ENCODE measurements around the gene THSD4.

Gene THSD4

DNA sequence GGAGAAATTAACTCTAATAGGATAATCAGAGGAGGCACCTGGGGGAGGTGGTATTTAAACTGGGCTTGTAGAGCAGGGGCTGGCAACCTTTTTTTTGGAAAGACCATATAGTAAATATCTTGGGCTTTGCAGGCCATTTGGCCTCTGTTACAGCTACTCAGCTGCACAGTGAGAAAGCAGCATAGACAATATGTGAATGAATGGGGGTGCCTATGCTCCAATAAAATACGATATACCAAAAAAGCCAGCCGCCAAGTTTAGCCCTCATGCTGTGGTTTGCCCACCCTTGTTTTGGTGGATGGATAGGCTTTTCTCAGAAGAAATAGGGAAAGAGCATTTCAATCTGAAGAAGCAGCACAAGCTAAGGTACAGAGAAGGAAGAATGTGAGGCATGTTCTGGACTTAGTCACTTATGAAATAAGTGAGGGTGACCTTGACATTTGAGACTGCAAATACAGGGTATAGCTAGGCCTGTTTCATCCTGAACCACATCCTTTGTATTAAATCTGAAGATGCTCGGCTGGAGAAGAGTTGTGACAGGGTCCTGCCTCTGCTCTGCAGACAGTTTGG lies 564.0 kb downstream of the THSD4 start:
- TF ChIP-seq, protein P1, sequence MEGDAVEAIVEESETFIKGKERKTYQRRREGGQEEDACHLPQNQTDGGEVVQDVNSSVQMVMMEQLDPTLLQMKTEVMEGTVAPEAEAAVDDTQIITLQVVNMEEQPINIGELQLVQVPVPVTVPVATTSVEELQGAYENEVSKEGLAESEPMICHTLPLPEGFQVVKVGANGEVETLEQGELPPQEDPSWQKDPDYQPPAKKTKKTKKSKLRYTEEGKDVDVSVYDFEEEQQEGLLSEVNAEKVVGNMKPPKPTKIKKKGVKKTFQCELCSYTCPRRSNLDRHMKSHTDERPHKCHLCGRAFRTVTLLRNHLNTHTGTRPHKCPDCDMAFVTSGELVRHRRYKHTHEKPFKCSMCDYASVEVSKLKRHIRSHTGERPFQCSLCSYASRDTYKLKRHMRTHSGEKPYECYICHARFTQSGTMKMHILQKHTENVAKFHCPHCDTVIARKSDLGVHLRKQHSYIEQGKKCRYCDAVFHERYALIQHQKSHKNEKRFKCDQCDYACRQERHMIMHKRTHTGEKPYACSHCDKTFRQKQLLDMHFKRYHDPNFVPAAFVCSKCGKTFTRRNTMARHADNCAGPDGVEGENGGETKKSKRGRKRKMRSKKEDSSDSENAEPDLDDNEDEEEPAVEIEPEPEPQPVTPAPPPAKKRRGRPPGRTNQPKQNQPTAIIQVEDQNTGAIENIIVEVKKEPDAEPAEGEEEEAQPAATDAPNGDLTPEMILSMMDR (IDR thresholded peaks at IDR 0.05; ENCODE audit: low read depth, low read length), result no peak
- in situ Hi-C loops (cut with HindIII; ENCODE audit: low sequenced_read_pairs), result no loop called here
- H3K4me3 ChIP-seq (ENCODE audit: low read depth, low read length), result no peak overlapping the region
- no peak for DNase-seq (ENCODE audit: low read depth, low spot score)

DNA sequence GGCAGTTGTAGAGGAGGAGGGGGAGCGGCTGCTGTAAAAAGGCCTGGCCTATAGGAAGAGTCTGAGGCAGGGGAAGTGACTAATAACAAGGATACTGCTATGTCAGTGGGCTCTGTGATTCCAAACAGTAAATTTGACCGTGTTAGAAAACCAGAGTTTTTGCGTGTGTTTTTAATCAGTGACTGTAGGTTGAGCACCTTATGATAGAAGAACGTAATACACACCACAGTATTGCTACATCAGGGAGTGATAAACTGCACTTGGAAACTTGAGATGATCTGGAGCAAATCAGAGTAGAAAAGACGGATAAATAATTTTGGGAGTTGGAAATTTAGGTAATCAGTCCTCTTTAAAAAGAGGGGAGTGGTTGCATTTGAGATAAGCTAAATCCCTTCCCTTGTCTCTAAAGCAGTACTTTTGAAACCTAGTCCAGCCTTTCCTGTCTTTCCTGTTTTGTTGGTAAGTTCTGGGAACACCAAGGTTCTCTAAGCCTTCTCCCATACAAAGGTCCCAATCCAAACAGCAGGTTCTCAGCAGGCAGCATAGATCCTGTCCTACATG lies 564.6 kb downstream of the THSD4 start:
- DNase-seq (ENCODE audit: low read depth, low spot score), result peak; percentile 31

DNA sequence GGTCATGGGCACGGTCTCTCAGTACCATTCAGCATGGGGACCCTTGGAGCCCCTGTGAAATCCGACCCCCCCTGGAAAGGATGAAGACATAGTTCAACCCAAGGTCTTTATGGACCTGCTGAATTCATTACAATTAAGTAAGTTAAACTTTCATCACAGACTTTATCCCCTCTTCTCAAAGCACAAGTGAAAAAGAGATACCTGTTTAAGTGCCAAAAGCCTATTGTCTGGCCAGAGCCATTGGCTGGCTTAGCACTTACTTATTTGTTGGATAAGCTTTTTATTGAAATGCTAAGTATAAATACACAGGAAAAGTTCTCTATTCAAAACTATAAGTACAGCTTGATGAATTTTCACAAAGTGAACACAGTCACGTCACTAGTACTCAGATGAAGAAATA lies 566.7 kb downstream of the THSD4 start:
- no peak overlapping the region for H3K4me3 ChIP-seq (ENCODE audit: low read depth, low read length)
- in situ Hi-C loops (cut with HindIII; ENCODE audit: low sequenced_read_pairs), result no loop called here
- TF ChIP-seq, protein P1 (IDR thresholded peaks at IDR 0.05; ENCODE audit: low read depth, low read length), result no peak
- DNase-seq (ENCODE audit: low read depth, low spot score), result no peak

More for the DNA sequence above, 564.6 kb downstream of the THSD4 start:
- no peak overlapping the region for H3K4me3 ChIP-seq (ENCODE audit: low read depth, low read length)
- in situ Hi-C loops (cut with HindIII; ENCODE audit: low sequenced_read_pairs), result no loop called here
- TF ChIP-seq, protein P1 (IDR thresholded peaks at IDR 0.05; ENCODE audit: low read depth, low read length), result no peak

DNA sequence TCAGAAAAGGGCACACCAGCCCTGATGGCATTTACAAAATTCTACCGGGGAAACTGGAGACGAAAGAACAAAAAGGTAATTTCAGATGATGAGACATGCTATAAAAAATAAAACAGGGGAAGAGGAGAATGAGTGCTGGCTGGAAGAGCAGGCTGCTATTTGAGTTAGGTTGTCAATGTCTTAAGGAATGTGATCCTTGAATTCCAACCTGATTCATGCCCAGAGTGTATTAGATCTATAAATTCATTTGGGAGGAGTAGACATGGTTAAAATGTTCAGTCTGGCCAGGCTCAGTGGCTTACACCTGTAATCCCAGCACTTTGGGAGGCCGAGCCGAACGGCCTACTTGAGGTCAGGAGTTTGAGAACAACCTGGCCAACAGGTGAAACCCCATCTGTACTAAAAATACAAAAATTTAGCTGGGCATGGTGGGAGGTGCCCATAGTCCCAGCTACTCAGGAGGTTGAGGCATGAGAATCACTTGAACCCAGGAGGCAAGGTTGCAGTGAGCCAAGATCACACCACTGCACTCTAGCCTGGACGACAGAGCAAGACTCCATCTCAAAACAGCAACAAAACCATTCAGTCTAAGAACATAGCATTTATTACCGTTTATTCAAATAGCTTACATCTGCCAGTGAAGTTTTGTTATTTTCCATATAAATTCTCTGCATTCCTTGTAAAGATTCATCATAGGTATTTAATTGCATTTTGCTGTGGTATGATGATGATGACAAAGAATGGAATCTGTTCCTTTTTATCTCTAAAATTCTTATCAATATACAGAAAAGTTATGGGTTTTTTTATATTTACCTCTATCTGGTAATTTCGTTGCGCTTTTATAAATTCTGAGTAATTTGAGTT lies 568.4 kb downstream of the THSD4 start:
- no peak for DNase-seq (ENCODE audit: low read depth, low spot score)
- in situ Hi-C loops (cut with HindIII; ENCODE audit: low sequenced_read_pairs), result no loop called here
- H3K4me3 ChIP-seq (ENCODE audit: low read depth, low read length), result no peak overlapping the region
- TF ChIP-seq, protein P1 (IDR thresholded peaks at IDR 0.05; ENCODE audit: low read depth, low read length), result no peak

DNA sequence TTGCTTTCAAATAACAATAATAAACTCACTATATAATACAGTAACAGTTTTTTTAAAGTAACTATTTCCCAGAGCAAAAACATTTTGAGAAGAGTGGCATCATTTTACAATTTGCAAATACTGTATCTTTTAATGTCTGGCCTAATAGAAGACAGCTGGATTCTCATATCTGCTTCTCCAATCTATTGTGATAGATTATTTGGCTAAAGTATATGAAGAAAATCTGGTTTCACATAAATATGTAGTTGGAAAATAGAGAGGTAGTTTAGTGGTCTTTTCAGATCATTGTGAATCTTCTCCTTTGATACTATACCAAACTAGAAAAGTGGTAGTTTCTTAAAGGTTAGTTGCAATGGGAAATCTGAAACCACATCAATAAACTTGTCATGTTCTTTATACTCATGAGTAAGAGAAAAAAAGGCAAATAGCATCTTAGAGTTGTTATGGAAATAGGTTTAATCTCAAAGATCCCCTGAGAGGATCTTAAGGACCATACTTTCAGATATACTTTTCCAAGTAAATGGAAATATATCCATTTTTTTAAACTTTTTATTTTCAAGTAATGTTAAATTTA lies 570.2 kb downstream of the THSD4 start:
- TF ChIP-seq, protein P1 (IDR thresholded peaks at IDR 0.05; ENCODE audit: low read depth, low read length), result no peak
- no peak overlapping the region for H3K4me3 ChIP-seq (ENCODE audit: low read depth, low read length)
- DNase-seq (ENCODE audit: low read depth, low spot score), result no peak

DNA sequence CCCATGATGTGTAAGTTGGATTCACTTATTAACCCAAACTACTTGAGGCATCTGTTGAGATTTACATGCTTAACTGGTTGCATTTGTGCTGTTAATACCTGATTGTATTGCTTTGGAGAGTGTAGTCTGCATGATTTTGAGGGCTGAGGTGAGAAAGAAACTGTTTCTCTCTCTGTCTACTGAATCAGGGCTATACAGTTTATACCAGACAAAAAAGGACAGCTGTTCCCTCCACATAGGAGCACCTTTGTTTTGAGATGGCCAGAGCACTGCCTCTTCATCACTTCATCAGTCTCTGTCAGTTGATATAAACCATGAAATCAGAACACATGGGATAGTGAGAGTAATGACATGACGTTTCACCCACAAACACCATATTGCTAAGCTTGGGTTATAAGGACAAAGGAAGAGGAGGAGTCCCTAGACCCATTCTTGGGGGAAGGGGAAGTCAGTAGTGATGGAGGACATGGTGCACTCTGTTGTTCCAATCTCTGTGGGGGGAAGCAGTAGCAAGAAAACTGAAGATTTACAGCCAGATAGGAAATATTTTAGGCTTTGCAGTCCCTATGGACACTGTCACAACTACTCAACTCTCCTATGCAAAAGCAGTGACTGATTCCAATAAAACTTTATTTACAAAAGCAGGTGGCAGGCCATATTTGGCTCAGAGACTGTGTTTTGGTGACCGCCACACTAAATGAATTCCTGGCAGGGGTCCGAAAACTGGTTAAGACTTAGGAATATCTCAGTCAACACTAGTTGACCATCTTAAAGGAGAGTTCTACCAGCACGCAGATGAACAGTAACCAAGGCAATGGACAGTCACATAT lies 571.2 kb downstream of the THSD4 start:
- DNase-seq (ENCODE audit: low read depth, low spot score), result no peak
- in situ Hi-C loops (cut with HindIII; ENCODE audit: low sequenced_read_pairs), result no loop called here
- TF ChIP-seq, protein P1 (IDR thresholded peaks at IDR 0.05; ENCODE audit: low read depth, low read length), result no peak
- H3K4me3 ChIP-seq (ENCODE audit: low read depth, low read length), result no peak overlapping the region

More for the DNA sequence above, 570.2 kb downstream of the THSD4 start:
- in situ Hi-C loops (cut with HindIII; ENCODE audit: low sequenced_read_pairs), result no loop called here
